K562 (cell line): Measurements from ENCODE around the gene HOXA11.

Experiments used
- IRF2 ChIP-seq: sonication (generic); formaldehyde crosslinking; IDR thresholded peaks from 2 replicates; pipeline ENCODE4 v1.8.1; 2022; ENCODE audit warnings: mild to moderate bottlenecking, missing genetic modification reagents
- KAT7 ChIP-seq: sonication (generic); formaldehyde crosslinking; IDR thresholded peaks from 2 replicates; pipeline ENCODE4 v1.8.0; 2022; ENCODE audit warnings: missing genetic modification reagents, mild to moderate bottlenecking, borderline replicate concordance
- NCOR1 ChIP-seq: fragments of 450-650 bp; IDR thresholded peaks from 2 replicates; pipeline ENCODE4 v1.6.1; 2016; ENCODE audit warnings: mild to moderate bottlenecking, moderate library complexity
- NFE2 ChIP-seq: IDR thresholded peaks from 2 replicates; pipeline ENCODE4 v1.6.1; 2014; ENCODE audit warnings: antibody characterized with exemption, low read depth
- NR3C1 ChIP-seq: sonication (generic); formaldehyde crosslinking; IDR thresholded peaks from 2 replicates; pipeline ENCODE4 v1.8.1; 2022; ENCODE audit warnings: missing genetic modification reagents
- REST ChIP-seq, 2 experiments: fragments of 450-650 bp; formaldehyde crosslinking in 1 of 2; IDR thresholded peaks; 2 replicates each; pipeline versions ENCODE4 v1.4.0 to v1.6.1; 2014 to 2020; ENCODE audit warnings: mild to moderate bottlenecking in 2 of 2, borderline replicate concordance in 1 of 2, low read depth in 1 of 2
- ZNF384 ChIP-seq: IDR thresholded peaks from 2 replicates; pipeline ENCODE4 v1.6.1; 2012; ENCODE audit warnings: low read depth, low read length, improper control_type of control experiment

GRCh38 chr7:27202018-27202861 lies 17.2 kb upstream of the HOXA11 start:
- TF ChIP-seq KAT7 (CRISPR knock-in tag) (no peak), IRF2 (no peak), NCOR1 (no peak), NFE2 (no peak), ZNF384 (no peak), REST (IDR thresholded peaks at IDR 0.05; ENCODE audit: borderline replicate concordance) (no peak), REST (CRISPR knock-in tag; IDR thresholded peaks at IDR 0.05; ENCODE audit: low read depth) (no peak), NR3C1 (CRISPR knock-in tag) (no peak)
